ENCODE results near the gene SLC25A2. TPM values are rescaled to one million over a fixed set of nuclear protein-coding genes. Genes with fewer than 3 reads are reported as not detected.
A peak's percentile ranks its signal among the peaks of the same experiment; 100 is the strongest.

Gene SLC25A2
- polyA plus RNA-seq, 2 of the 4 experiments (the other 2 are of a cell fraction): 0.08 TPM; not detected in 1

- TF ChIP-seq JUNB (IDR thresholded peaks at IDR 0.05) (no peak), CEBPB (IDR thresholded peaks at IDR 0.05) (no peak), ZNF302 (CRISPR knock-in tag; IDR thresholded peaks at IDR 0.05) (no peak)
- H3K4me2 ChIP-seq: no peak overlapping the region
- H3K27ac ChIP-seq: no peak overlapping the region
- H3K9me3 ChIP-seq: peaks cover 86% of the 10 kb centered on the region
- ATAC-seq (no peak), FAIRE-seq (no peak), DNase-seq (ENCODE audit: low read depth in 1 of 2, low spot score in 1 of 2) (no peak)
- H3K4me1 ChIP-seq: no peaks in the 10 kb centered on the region
- 4% methylated on average over 1 of the region's 1 CpG for WGBS (ENCODE audit: missing lambda C conversion rate)
- no peak overlapping the region for H3K4me3 ChIP-seq
- POLR2A ChIA-PET: no interaction called here
- CTCF ChIA-PET: no interaction called here
Observed at GRCh38 chr5:141261238-141261546, 42.7 kb downstream of the SLC25A2 start.

DNA sequence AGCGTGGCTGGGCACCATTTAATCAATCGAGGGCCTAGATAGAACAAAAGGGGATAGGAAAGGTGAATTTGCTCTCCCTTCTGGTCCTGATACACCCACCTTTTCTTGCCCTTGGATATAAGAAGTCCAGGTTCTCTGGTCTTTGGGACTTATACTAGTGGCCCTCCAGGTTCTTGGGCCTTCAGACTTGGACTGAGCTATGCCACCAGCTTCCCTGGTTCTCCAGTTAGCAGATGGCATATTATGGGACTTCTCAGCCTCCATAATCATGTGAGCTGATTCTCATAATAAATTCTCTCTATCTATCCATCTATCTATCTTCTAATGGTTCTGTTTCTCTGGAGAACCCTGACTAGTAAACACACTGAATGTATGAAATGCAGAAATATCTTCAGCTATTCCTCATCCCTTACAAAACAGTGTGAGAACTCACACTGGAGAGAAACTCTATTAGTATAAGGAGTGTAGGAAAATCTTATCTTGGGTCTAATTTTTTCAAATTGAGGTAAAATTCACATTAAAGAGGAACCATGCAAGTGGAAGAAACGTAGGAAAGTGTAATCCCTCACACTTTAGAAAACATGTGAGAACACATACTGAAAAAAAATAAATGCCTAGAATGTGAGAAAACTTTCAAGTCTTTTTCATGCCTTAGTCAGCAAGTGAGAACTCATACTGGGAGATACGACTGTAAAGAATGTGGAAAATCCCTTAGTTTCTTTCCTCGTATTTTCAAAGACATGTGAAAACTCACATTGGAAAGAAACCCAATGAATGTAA is 43.2 kb downstream of the SLC25A2 start:
- FAIRE-seq: no peak
- H3K27ac ChIP-seq: no peak overlapping the region
- peak in 1 of 2 experiments; percentile 31 for DNase-seq (ENCODE audit: low read depth in 1 of 2, low spot score in 1 of 2)
- peaks cover 88% of the 10 kb centered on the region for H3K9me3 ChIP-seq
- no peak overlapping the region for H3K4me3 ChIP-seq
- no peak for ATAC-seq
- CTCF ChIA-PET: no interaction called here
- no peak overlapping the region for H3K4me2 ChIP-seq
- TF ChIP-seq RARB (CRISPR knock-in tag; IDR thresholded peaks at IDR 0.05) (no peak), E2F6 (IDR thresholded peaks at IDR 0.05; ENCODE audit: borderline replicate concordance, low read depth) (no peak), GATA3 (IDR thresholded peaks at IDR 0.05; ENCODE audit: borderline replicate concordance) (peak; percentile 44; the same call in 1 of the 2 replicates)
- POLR2A ChIA-PET: no interaction called here
- 10% methylated on average over 5 of the region's 5 CpGs for WGBS (ENCODE audit: missing lambda C conversion rate)
- no peaks in the 10 kb centered on the region for H3K4me1 ChIP-seq

DNA sequence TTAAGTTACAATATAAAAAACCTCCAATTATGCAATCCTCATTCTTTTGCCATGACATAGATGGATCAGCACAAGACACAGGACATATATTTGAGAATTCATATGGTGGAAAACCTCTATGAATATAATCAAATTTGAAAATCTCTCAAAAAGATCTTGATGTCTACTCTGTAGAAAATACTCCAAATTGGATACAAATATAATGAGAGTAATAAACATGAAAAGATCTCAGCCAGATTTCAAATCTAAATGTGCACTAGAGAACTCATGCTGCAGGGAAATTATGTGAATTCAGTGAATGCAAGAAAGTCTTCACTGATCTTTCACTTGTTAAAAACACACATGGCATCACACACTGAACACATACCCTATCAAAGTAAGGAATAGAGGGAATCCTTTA is 44.9 kb downstream of the SLC25A2 start:
- Histone ChIP-seq H3K4me3 (no peak overlapping the region), H3K27ac (no peak overlapping the region), H3K4me1 (no peaks in the 10 kb centered on the region), H3K4me2 (no peak overlapping the region), H3K9me3 (peaks cover 88% of the 10 kb centered on the region)
- FAIRE-seq: no peak
- no peak for ATAC-seq
- TF ChIP-seq PBX3 (IDR thresholded peaks at IDR 0.05): no peak
- no peak for TF ChIP-seq CBX8 (IDR thresholded peaks at IDR 0.05)
- TF ChIP-seq KDM5A (IDR thresholded peaks at IDR 0.05): no peak
- no peak for TF ChIP-seq JUNB (IDR thresholded peaks at IDR 0.05)
- TF ChIP-seq TFCP2L1 (CRISPR knock-in tag; IDR thresholded peaks at IDR 0.05): no peak
- ChIA-PET POLR2A (no interaction called here), CTCF (no interaction called here)
- DNase-seq (ENCODE audit: low read depth in 1 of 2, low spot score in 1 of 2): no peak

GRCh38 chr5:141258464-141258863 is 45.4 kb downstream of the SLC25A2 start:
- ATAC-seq (no peak), DNase-seq (ENCODE audit: low read depth in 1 of 2, low spot score in 1 of 2) (no peak), FAIRE-seq (no peak)
- no peak overlapping the region for H3K4me3 ChIP-seq
- ChIA-PET CTCF (no interaction called here), POLR2A (no interaction called here)
- TF ChIP-seq EP300 (IDR thresholded peaks at IDR 0.05) (no peak), BHLHE40 (IDR thresholded peaks at IDR 0.05; ENCODE audit: low read depth, low read length) (no peak), HOXB13 (CRISPR knock-in tag; IDR thresholded peaks at IDR 0.05; ENCODE audit: low read depth) (no peak), NR3C1 (IDR thresholded peaks at IDR 0.05) (no peak), RAD21 (conservative IDR thresholded peaks at IDR 0.05 in 1 of 2, IDR thresholded peaks at IDR 0.05 in 1 of 2) (no peak), ZC3H11A (IDR thresholded peaks at IDR 0.05) (no peak), ZSCAN20 (CRISPR knock-in tag; IDR thresholded peaks at IDR 0.05) (no peak), CEBPB (IDR thresholded peaks at IDR 0.05) (no peak), GATA3 (IDR thresholded peaks at IDR 0.05; ENCODE audit: borderline replicate concordance) (no peak), NPAS2 (CRISPR knock-in tag; IDR thresholded peaks at IDR 0.05; ENCODE audit: borderline replicate concordance) (no peak)
- no peak overlapping the region for H3K4me2 ChIP-seq
- no peaks in the 10 kb centered on the region for H3K4me1 ChIP-seq
- H3K9me3 ChIP-seq: peaks cover 89% of the 10 kb centered on the region
- no peak overlapping the region for H3K27ac ChIP-seq

Other genes starting within 250 kb of the SLC25A2 start
Only the 30 nearest of the 38 such genes appear.
- 0.04 and 0.08 TPM in 2 replicates for gene PCDHB7, start 131.4 kb downstream of the SLC25A2 start, polyA plus RNA-seq (2011; rRNA removed)
- gene PCDHB7, start 131.4 kb downstream of the SLC25A2 start, polyA plus RNA-seq (2017; fragmentation: RNase III; extraction: RNeasy Plus Mini Kit Qiagen cat#74134 plus additional on column Dnase treatment): 0.03 TPM in 2 of 3 replicates, not detected in the other
- gene PCDHB8, start 126.3 kb downstream of the SLC25A2 start, polyA plus RNA-seq (2011; rRNA removed): 0.50 and 0.52 TPM in 2 replicates
- 0.37 to 0.50 TPM (median 0.44 TPM) in 3 replicates for gene PCDHB8, start 126.3 kb downstream of the SLC25A2 start, polyA plus RNA-seq (2017; fragmentation: RNase III; extraction: RNeasy Plus Mini Kit Qiagen cat#74134 plus additional on column Dnase treatment)
- 0.13 and 0.24 TPM in 2 replicates for gene PCDHB16, start 121.7 kb downstream of the SLC25A2 start, polyA plus RNA-seq (2011; rRNA removed)
- gene PCDHB16, start 121.7 kb downstream of the SLC25A2 start, polyA plus RNA-seq (2017; fragmentation: RNase III; extraction: RNeasy Plus Mini Kit Qiagen cat#74134 plus additional on column Dnase treatment): 0.05 to 0.10 TPM (median 0.08 TPM) in 3 replicates
- gene PCDHB9, start 116.9 kb downstream of the SLC25A2 start, polyA plus RNA-seq (2011; rRNA removed): 0.12 TPM in 1 of 2 replicates, not detected in the other
- gene PCDHB9, start 116.9 kb downstream of the SLC25A2 start, polyA plus RNA-seq (2017; fragmentation: RNase III; extraction: RNeasy Plus Mini Kit Qiagen cat#74134 plus additional on column Dnase treatment): 0.01 to 0.13 TPM (median 0.11 TPM) in 3 replicates
- 0.03 and 0.06 TPM in 2 replicates for gene PCDHB10, start 111.7 kb downstream of the SLC25A2 start, polyA plus RNA-seq (2011; rRNA removed)
- gene PCDHB10, start 111.7 kb downstream of the SLC25A2 start, polyA plus RNA-seq (2017; fragmentation: RNase III; extraction: RNeasy Plus Mini Kit Qiagen cat#74134 plus additional on column Dnase treatment): 0.04 TPM in 1 of 3 replicates, not detected in the others
- gene PCDHB11, start 104.4 kb downstream of the SLC25A2 start, polyA plus RNA-seq (2011; rRNA removed): 0.21 and 0.22 TPM in 2 replicates
- 0.05 to 0.08 TPM (median 0.07 TPM) in 3 replicates for gene PCDHB11, start 104.4 kb downstream of the SLC25A2 start, polyA plus RNA-seq (2017; fragmentation: RNase III; extraction: RNeasy Plus Mini Kit Qiagen cat#74134 plus additional on column Dnase treatment)
- 0.05 TPM in 2 replicates for gene PCDHB12, start 95.3 kb downstream of the SLC25A2 start, polyA plus RNA-seq (2011; rRNA removed)
- gene PCDHB12, start 95.3 kb downstream of the SLC25A2 start, polyA plus RNA-seq (2017; fragmentation: RNase III; extraction: RNeasy Plus Mini Kit Qiagen cat#74134 plus additional on column Dnase treatment): not detected in 3 replicates
- 0.19 and 0.28 TPM in 2 replicates for gene PCDHB13, start 90.1 kb downstream of the SLC25A2 start, polyA plus RNA-seq (2011; rRNA removed)
- gene PCDHB13, start 90.1 kb downstream of the SLC25A2 start, polyA plus RNA-seq (2017; fragmentation: RNase III; extraction: RNeasy Plus Mini Kit Qiagen cat#74134 plus additional on column Dnase treatment): 0.05 to 0.08 TPM (median 0.08 TPM) in 3 replicates
- gene PCDHB14, start 80.7 kb downstream of the SLC25A2 start, polyA plus RNA-seq (2011; rRNA removed): 0.13 and 0.14 TPM in 2 replicates
- 0.05 to 0.12 TPM (median 0.09 TPM) in 3 replicates for gene PCDHB14, start 80.7 kb downstream of the SLC25A2 start, polyA plus RNA-seq (2017; fragmentation: RNase III; extraction: RNeasy Plus Mini Kit Qiagen cat#74134 plus additional on column Dnase treatment)
- 0.09 and 0.13 TPM in 2 replicates for gene PCDHB15, start 58.7 kb downstream of the SLC25A2 start, polyA plus RNA-seq (2011; rRNA removed)
- gene PCDHB15, start 58.7 kb downstream of the SLC25A2 start, polyA plus RNA-seq (2017; fragmentation: RNase III; extraction: RNeasy Plus Mini Kit Qiagen cat#74134 plus additional on column Dnase treatment): 0.04 to 0.12 TPM (median 0.05 TPM) in 3 replicates
- gene TAF7, start 16.7 kb upstream of the SLC25A2 start, polyA plus RNA-seq (2011; rRNA removed): 78.1 and 90.6 TPM in 2 replicates
- gene TAF7, start 16.7 kb upstream of the SLC25A2 start, polyA plus RNA-seq (2017; fragmentation: RNase III; extraction: RNeasy Plus Mini Kit Qiagen cat#74134 plus additional on column Dnase treatment): 67.3 to 72.6 TPM (median 71.3 TPM) in 3 replicates
- gene PCDHGA1, start 26.5 kb upstream of the SLC25A2 start, polyA plus RNA-seq (2011; rRNA removed): 0.66 and 0.71 TPM in 2 replicates
- 0.32 to 0.42 TPM (median 0.33 TPM) in 3 replicates for gene PCDHGA1, start 26.5 kb upstream of the SLC25A2 start, polyA plus RNA-seq (2017; fragmentation: RNase III; extraction: RNeasy Plus Mini Kit Qiagen cat#74134 plus additional on column Dnase treatment)
- gene PCDHGA2, start 34.7 kb upstream of the SLC25A2 start, polyA plus RNA-seq (2011; rRNA removed): 1.6 and 1.7 TPM in 2 replicates
- gene PCDHGA2, start 34.7 kb upstream of the SLC25A2 start, polyA plus RNA-seq (2017; fragmentation: RNase III; extraction: RNeasy Plus Mini Kit Qiagen cat#74134 plus additional on column Dnase treatment): 0.47 to 0.78 TPM (median 0.58 TPM) in 3 replicates
- 0.07 TPM in 1 of 2 replicates, not detected in the other for gene PCDHGA3, start 39.8 kb upstream of the SLC25A2 start, polyA plus RNA-seq (2011; rRNA removed)
- not detected in 3 replicates for gene PCDHGA3, start 39.8 kb upstream of the SLC25A2 start, polyA plus RNA-seq (2017; fragmentation: RNase III; extraction: RNeasy Plus Mini Kit Qiagen cat#74134 plus additional on column Dnase treatment)
- gene PCDHGB1, start 46.0 kb upstream of the SLC25A2 start, polyA plus RNA-seq (2011; rRNA removed): 3.7 and 3.9 TPM in 2 replicates
- 1.3 to 1.6 TPM (median 1.5 TPM) in 3 replicates for gene PCDHGB1, start 46.0 kb upstream of the SLC25A2 start, polyA plus RNA-seq (2017; fragmentation: RNase III; extraction: RNeasy Plus Mini Kit Qiagen cat#74134 plus additional on column Dnase treatment)
- 0.48 and 0.61 TPM in 2 replicates for gene PCDHGA4, start 51.0 kb upstream of the SLC25A2 start, polyA plus RNA-seq (2011; rRNA removed)
- 0.10 to 0.15 TPM (median 0.13 TPM) in 3 replicates for gene PCDHGA4, start 51.0 kb upstream of the SLC25A2 start, polyA plus RNA-seq (2017; fragmentation: RNase III; extraction: RNeasy Plus Mini Kit Qiagen cat#74134 plus additional on column Dnase treatment)
- gene PCDHGB2, start 55.9 kb upstream of the SLC25A2 start, polyA plus RNA-seq (2011; rRNA removed): 0.36 and 0.54 TPM in 2 replicates
- 0.04 to 0.05 TPM (median 0.05 TPM) in 3 replicates for gene PCDHGB2, start 55.9 kb upstream of the SLC25A2 start, polyA plus RNA-seq (2017; fragmentation: RNase III; extraction: RNeasy Plus Mini Kit Qiagen cat#74134 plus additional on column Dnase treatment)
- gene PCDHGA5, start 60.1 kb upstream of the SLC25A2 start, polyA plus RNA-seq (2011; rRNA removed): 0.37 and 0.57 TPM in 2 replicates
- 0.09 to 0.18 TPM (median 0.13 TPM) in 3 replicates for gene PCDHGA5, start 60.1 kb upstream of the SLC25A2 start, polyA plus RNA-seq (2017; fragmentation: RNase III; extraction: RNeasy Plus Mini Kit Qiagen cat#74134 plus additional on column Dnase treatment)
- gene PCDHGB3, start 66.2 kb upstream of the SLC25A2 start, polyA plus RNA-seq (2011; rRNA removed): 1.1 and 1.2 TPM in 2 replicates
- 0.16 to 0.44 TPM (median 0.28 TPM) in 3 replicates for gene PCDHGB3, start 66.2 kb upstream of the SLC25A2 start, polyA plus RNA-seq (2017; fragmentation: RNase III; extraction: RNeasy Plus Mini Kit Qiagen cat#74134 plus additional on column Dnase treatment)
- 0.98 and 1.0 TPM in 2 replicates for gene PCDHGA6, start 69.8 kb upstream of the SLC25A2 start, polyA plus RNA-seq (2011; rRNA removed)
- 0.22 to 0.37 TPM (median 0.23 TPM) in 3 replicates for gene PCDHGA6, start 69.8 kb upstream of the SLC25A2 start, polyA plus RNA-seq (2017; fragmentation: RNase III; extraction: RNeasy Plus Mini Kit Qiagen cat#74134 plus additional on column Dnase treatment)
- gene PCDHGA7, start 78.7 kb upstream of the SLC25A2 start, polyA plus RNA-seq (2011; rRNA removed): 0.95 and 1.1 TPM in 2 replicates
- gene PCDHGA7, start 78.7 kb upstream of the SLC25A2 start, polyA plus RNA-seq (2017; fragmentation: RNase III; extraction: RNeasy Plus Mini Kit Qiagen cat#74134 plus additional on column Dnase treatment): 0.70 to 0.84 TPM (median 0.76 TPM) in 3 replicates
- 1.4 and 1.5 TPM in 2 replicates for gene PCDHGB4, start 83.6 kb upstream of the SLC25A2 start, polyA plus RNA-seq (2011; rRNA removed)
- gene PCDHGB4, start 83.6 kb upstream of the SLC25A2 start, polyA plus RNA-seq (2017; fragmentation: RNase III; extraction: RNeasy Plus Mini Kit Qiagen cat#74134 plus additional on column Dnase treatment): 0.90 to 1.6 TPM (median 1.1 TPM) in 3 replicates
- 0.08 and 0.11 TPM in 2 replicates for gene PCDHGA8, start 88.6 kb upstream of the SLC25A2 start, polyA plus RNA-seq (2011; rRNA removed)
- 0.03 to 0.04 TPM (median 0.04 TPM) in 3 replicates for gene PCDHGA8, start 88.6 kb upstream of the SLC25A2 start, polyA plus RNA-seq (2017; fragmentation: RNase III; extraction: RNeasy Plus Mini Kit Qiagen cat#74134 plus additional on column Dnase treatment)
- gene PCDHGB5, start 93.9 kb upstream of the SLC25A2 start, polyA plus RNA-seq (2011; rRNA removed): 2.6 and 3.2 TPM in 2 replicates
- 1.9 to 2.8 TPM (median 2.5 TPM) in 3 replicates for gene PCDHGB5, start 93.9 kb upstream of the SLC25A2 start, polyA plus RNA-seq (2017; fragmentation: RNase III; extraction: RNeasy Plus Mini Kit Qiagen cat#74134 plus additional on column Dnase treatment)
- gene PCDHGA9, start 98.7 kb upstream of the SLC25A2 start, polyA plus RNA-seq (2011; rRNA removed): 0.22 and 0.40 TPM in 2 replicates
- 0.01 to 0.09 TPM (median 0.03 TPM) in 3 replicates for gene PCDHGA9, start 98.7 kb upstream of the SLC25A2 start, polyA plus RNA-seq (2017; fragmentation: RNase III; extraction: RNeasy Plus Mini Kit Qiagen cat#74134 plus additional on column Dnase treatment)
- 0.21 and 0.30 TPM in 2 replicates for gene PCDHGB6, start 104.0 kb upstream of the SLC25A2 start, polyA plus RNA-seq (2011; rRNA removed)
- 0.08 to 0.09 TPM (median 0.09 TPM) in 3 replicates for gene PCDHGB6, start 104.0 kb upstream of the SLC25A2 start, polyA plus RNA-seq (2017; fragmentation: RNase III; extraction: RNeasy Plus Mini Kit Qiagen cat#74134 plus additional on column Dnase treatment)
- gene PCDHGA10, start 108.9 kb upstream of the SLC25A2 start, polyA plus RNA-seq (2011; rRNA removed): 0.04 and 0.08 TPM in 2 replicates
- 0.01 TPM in 1 of 3 replicates, not detected in the others for gene PCDHGA10, start 108.9 kb upstream of the SLC25A2 start, polyA plus RNA-seq (2017; fragmentation: RNase III; extraction: RNeasy Plus Mini Kit Qiagen cat#74134 plus additional on column Dnase treatment)
- 0.14 and 0.16 TPM in 2 replicates for gene PCDHGB7, start 113.6 kb upstream of the SLC25A2 start, polyA plus RNA-seq (2011; rRNA removed)
- 0.03 to 0.06 TPM (median 0.05 TPM) in 3 replicates for gene PCDHGB7, start 113.6 kb upstream of the SLC25A2 start, polyA plus RNA-seq (2017; fragmentation: RNase III; extraction: RNeasy Plus Mini Kit Qiagen cat#74134 plus additional on column Dnase treatment)
- gene PCDHGA11, start 117.0 kb upstream of the SLC25A2 start, polyA plus RNA-seq (2011; rRNA removed): 0.05 and 0.10 TPM in 2 replicates
- 0.01 TPM in 1 of 3 replicates, not detected in the others for gene PCDHGA11, start 117.0 kb upstream of the SLC25A2 start, polyA plus RNA-seq (2017; fragmentation: RNase III; extraction: RNeasy Plus Mini Kit Qiagen cat#74134 plus additional on column Dnase treatment)
- 0.05 and 0.07 TPM in 2 replicates for gene PCDHGA12, start 126.5 kb upstream of the SLC25A2 start, polyA plus RNA-seq (2011; rRNA removed)
- 0.03 TPM in 1 of 3 replicates, not detected in the others for gene PCDHGA12, start 126.5 kb upstream of the SLC25A2 start, polyA plus RNA-seq (2017; fragmentation: RNase III; extraction: RNeasy Plus Mini Kit Qiagen cat#74134 plus additional on column Dnase treatment)

Data from A549 (cell line).